ENCODE results near the gene ATF6B. TPM values are rescaled to one million over a fixed set of nuclear protein-coding genes. Genes with fewer than 3 reads are reported as not detected.

Gene ATF6B
- total and polyA plus RNA-seq, 8 donors: 30.2 to 68.0 (median 39.1) TPM

GRCh38 chr6:32120573-32121059 lies 7.4 kb downstream of the ATF6B start:
- FAIRE-seq (no peak), ATAC-seq (no peak), DNase-seq (peak in 1 of 6 donors; percentile 44)
- Histone ChIP-seq H3K36me3 (peaks cover 0 to 58% (median 28%) of the 10 kb centered on the region in 3 donors), H3K9me3 (no peaks in the 10 kb centered on the region), H3K27me3 (no peaks in the 10 kb centered on the region), H3K4me1 (peaks cover 0 to 6% (median 0%) of the 10 kb centered on the region in 3 donors), H3K4me3 (no peak overlapping the region), H3K27ac (no peak overlapping the region)
- intact Hi-C loops (cut with DNase I): no loop called here
- no peak for TF ChIP-seq CTCF (IDR thresholded peaks at IDR 0.05)
- 89 to 93% methylated on average over 10 to 12 of the region's 12 CpGs for WGBS, 2 donors

GRCh38 chr6:32118782-32119628 lies 9.0 kb downstream of the ATF6B start:
- Histone ChIP-seq H3K9me3 (no peaks in the 10 kb centered on the region), H3K4me3 (no peak overlapping the region), H3K27ac (no peak overlapping the region), H3K4me1 (peaks cover 0 to 9% (median 0%) of the 10 kb centered on the region in 3 donors), H3K27me3 (no peaks in the 10 kb centered on the region), H3K36me3 (peaks cover 0 to 46% (median 22%) of the 10 kb centered on the region in 3 donors)
- DNase-seq (peak; percentile 66 to 94 (median 85)), ATAC-seq (peak; percentile 87 to 94 (median 91)), FAIRE-seq (no peak)
- peak; percentile 76 to 88 (median 84) for TF ChIP-seq CTCF (IDR thresholded peaks at IDR 0.05)
- WGBS, 2 donors: 15 to 24% methylated on average over 17 of the region's 17 CpGs
- intact Hi-C loops (cut with DNase I): loop anchor here in 1 of 3 donors (10.0 kb wide), 1 partner anchor 46 kb away; the partner anchor contains the start of gene EGFL8

GRCh38 chr6:32117461-32117860 lies 10.6 kb downstream of the ATF6B start:
- intact Hi-C loops (cut with DNase I): loop anchor here in 1 of 3 donors (10.0 kb wide), 1 partner anchor 47 kb away; the partner anchor contains the start of gene EGFL8
- H3K27ac ChIP-seq: no peak overlapping the region
- FAIRE-seq: no peak

GRCh38 chr6:32116674-32117073 lies 11.4 kb downstream of the ATF6B start:
- 91 to 95% methylated on average over 7 of the region's 7 CpGs for WGBS, 2 donors
- Histone ChIP-seq H3K36me3 (peaks cover 0 to 46% (median 20%) of the 10 kb centered on the region in 3 donors), H3K4me3 (no peak overlapping the region), H3K27ac (no peak overlapping the region), H3K4me1 (peaks cover 0 to 10% (median 0%) of the 10 kb centered on the region in 3 donors), H3K27me3 (no peaks in the 10 kb centered on the region), H3K9me3 (no peaks in the 10 kb centered on the region)
- intact Hi-C loops (cut with DNase I): loop anchor here in 1 of 3 donors (10.0 kb wide), 1 partner anchor 48 kb away; the partner anchor contains the start of gene EGFL8
- no peak for TF ChIP-seq CTCF (IDR thresholded peaks at IDR 0.05)
- no peak for ATAC-seq
- DNase-seq: no peak
- no peak for FAIRE-seq

More at GRCh38 chr6:32117461-32117860, 10.6 kb downstream of the ATF6B start:
- no peaks in the 10 kb centered on the region for H3K9me3 ChIP-seq
- DNase-seq (peak in 1 of 6 donors; percentile 41), ATAC-seq (no peak)
- H3K4me1 ChIP-seq: peaks cover 0 to 10% (median 0%) of the 10 kb centered on the region in 3 donors
- H3K27me3 ChIP-seq: no peaks in the 10 kb centered on the region
- no peak overlapping the region for H3K4me3 ChIP-seq
- WGBS, 2 donors: 87 to 95% methylated on average over 9 of the region's 9 CpGs
- H3K36me3 ChIP-seq: peaks cover 0 to 46% (median 22%) of the 10 kb centered on the region in 3 donors
- no peak for TF ChIP-seq CTCF (IDR thresholded peaks at IDR 0.05)

Data from pancreas (tissue), 10 donors.